Breast epithelium (tissue), 3 donors: Measurements from ENCODE around the gene KCNS3.
"Not testable (repeated sequence)": the region's sequence is repeated elsewhere in the genome, so short reads cannot be mapped to it uniquely, and the experiment has no call there.

ENCODE experiments used
- CTCF ChIP-seq, 3 donors: fragments of 450-650 bp; IDR thresholded peaks; one replicate each; pipeline ENCODE4 v1.5.1; 2016 to 2017; ENCODE audit warnings: antibody characterized with exemption in 3 of 3, mild to moderate bottlenecking in 3 of 3, moderate library complexity in 3 of 3
- POLR2A ChIP-seq: fragments of 450-650 bp; IDR thresholded peaks from one replicate; pipeline ENCODE4 v1.6.1; 2016; ENCODE audit warnings: antibody characterized with exemption, mild to moderate bottlenecking, moderate library complexity
- POLR2AphosphoS5 ChIP-seq, 3 donors: sonication (generic); formaldehyde crosslinking; IDR thresholded peaks; one replicate each; pipeline ENCODE4 v1.6.1; 2017; ENCODE audit warnings: antibody characterized with exemption in 3 of 3

GRCh38 chr2:17963571-17963970 is 85.1 kb downstream of the KCNS3 start:
- not testable (repeated sequence) for TF ChIP-seq POLR2A; CTCF (IDR thresholded peaks at IDR 0.05); POLR2AphosphoS5 (IDR thresholded peaks at IDR 0.05)
